ENCODE data around the gene ZNF800.

Gene ZNF800

GRCh38 chr7:127322832-127323493 lies 69.5 kb downstream of the ZNF800 start:
- ChIA-PET POLR2A (no interaction called here), CTCF (no interaction called here)
- DNase-seq (ENCODE audit: extremely low spot score) = no peak
- TF ChIP-seq ARNT (IDR thresholded peaks at IDR 0.05) = no peak
- no peak for TF ChIP-seq BHLHE40 (IDR thresholded peaks at IDR 0.05; ENCODE audit: borderline replicate concordance)
- TF ChIP-seq TARDBP (IDR thresholded peaks at IDR 0.05) = no peak
- no peak for TF ChIP-seq NFRKB (IDR thresholded peaks at IDR 0.05)
- no peak for TF ChIP-seq CTBP1 (IDR thresholded peaks at IDR 0.05; ENCODE audit: borderline replicate concordance)
- TF ChIP-seq SP1 (IDR thresholded peaks at IDR 0.05) = no peak
- TF ChIP-seq FOXK2 (IDR thresholded peaks at IDR 0.05) = no peak
- TF ChIP-seq ZNF384 (IDR thresholded peaks at IDR 0.05) = no peak
- TF ChIP-seq PKNOX1 (IDR thresholded peaks at IDR 0.05) = no peak
- TF ChIP-seq LEF1 (IDR thresholded peaks at IDR 0.05; ENCODE audit: borderline replicate concordance) = no peak
- TF ChIP-seq ELF4 (IDR thresholded peaks at IDR 0.05) = no peak
- no peak for TF ChIP-seq FOXA1 (IDR thresholded peaks at IDR 0.05)
- no peak for TF ChIP-seq FOXM1 (IDR thresholded peaks at IDR 0.05; ENCODE audit: borderline replicate concordance)
- TF ChIP-seq L3MBTL2 (conservative IDR thresholded peaks at IDR 0.05) = no peak
- TF ChIP-seq HDGF (IDR thresholded peaks at IDR 0.05; ENCODE audit: borderline replicate concordance) = no peak
- no peak for TF ChIP-seq SUZ12 (IDR thresholded peaks at IDR 0.05)

- ChIA-PET CTCF (no interaction called here), POLR2A (no interaction called here)
- TF ChIP-seq L3MBTL2 (conservative IDR thresholded peaks at IDR 0.05) (no peak), TARDBP (IDR thresholded peaks at IDR 0.05) (no peak), NFRKB (IDR thresholded peaks at IDR 0.05) (no peak), ELF4 (IDR thresholded peaks at IDR 0.05) (no peak), BHLHE40 (IDR thresholded peaks at IDR 0.05; ENCODE audit: borderline replicate concordance) (no peak), PKNOX1 (IDR thresholded peaks at IDR 0.05) (no peak), FOXK2 (IDR thresholded peaks at IDR 0.05) (no peak), FOXA1 (IDR thresholded peaks at IDR 0.05) (no peak), HDGF (IDR thresholded peaks at IDR 0.05; ENCODE audit: borderline replicate concordance) (no peak), SP1 (IDR thresholded peaks at IDR 0.05) (no peak)
- no peak for DNase-seq (ENCODE audit: extremely low spot score)
These were observed 70.2 kb downstream of the ZNF800 start for GRCh38 chr7:127322351-127322750.

- TF ChIP-seq TARDBP (IDR thresholded peaks at IDR 0.05) = no peak
- no peak for TF ChIP-seq SUZ12 (IDR thresholded peaks at IDR 0.05)
- TF ChIP-seq HDGF (IDR thresholded peaks at IDR 0.05; ENCODE audit: borderline replicate concordance) = no peak
- TF ChIP-seq CTBP1 (IDR thresholded peaks at IDR 0.05; ENCODE audit: borderline replicate concordance) = no peak
- TF ChIP-seq ZNF384 (IDR thresholded peaks at IDR 0.05) = no peak
- TF ChIP-seq SP1 (IDR thresholded peaks at IDR 0.05) = no peak
- no peak for TF ChIP-seq PKNOX1 (IDR thresholded peaks at IDR 0.05)
- no peak for TF ChIP-seq FOXM1 (IDR thresholded peaks at IDR 0.05; ENCODE audit: borderline replicate concordance)
- TF ChIP-seq NFRKB (IDR thresholded peaks at IDR 0.05) = no peak
- TF ChIP-seq L3MBTL2 (conservative IDR thresholded peaks at IDR 0.05) = no peak
- no peak for TF ChIP-seq BHLHE40 (IDR thresholded peaks at IDR 0.05; ENCODE audit: borderline replicate concordance)
- TF ChIP-seq LEF1 (IDR thresholded peaks at IDR 0.05; ENCODE audit: borderline replicate concordance) = no peak
- no peak for TF ChIP-seq FOXA1 (IDR thresholded peaks at IDR 0.05)
- TF ChIP-seq FOXK2 (IDR thresholded peaks at IDR 0.05) = no peak
- TF ChIP-seq ELF4 (IDR thresholded peaks at IDR 0.05) = no peak
- TF ChIP-seq ARNT (IDR thresholded peaks at IDR 0.05) = no peak
- POLR2A ChIA-PET = no interaction called here
- no peak for DNase-seq (ENCODE audit: extremely low spot score)
- CTCF ChIA-PET = no interaction called here
These were observed 71.5 kb downstream of the ZNF800 start for GRCh38 chr7:127320974-127321373.
